Measurements from ENCODE around the gene CFAP43. TPM values are rescaled to one million over a fixed set of nuclear protein-coding genes. Genes with fewer than 3 reads are reported as not detected.

Gene CFAP43
- total RNA-seq, 4 donors from 2014 or later: 0.17 to 0.33 TPM; not detected in 2

DNA sequence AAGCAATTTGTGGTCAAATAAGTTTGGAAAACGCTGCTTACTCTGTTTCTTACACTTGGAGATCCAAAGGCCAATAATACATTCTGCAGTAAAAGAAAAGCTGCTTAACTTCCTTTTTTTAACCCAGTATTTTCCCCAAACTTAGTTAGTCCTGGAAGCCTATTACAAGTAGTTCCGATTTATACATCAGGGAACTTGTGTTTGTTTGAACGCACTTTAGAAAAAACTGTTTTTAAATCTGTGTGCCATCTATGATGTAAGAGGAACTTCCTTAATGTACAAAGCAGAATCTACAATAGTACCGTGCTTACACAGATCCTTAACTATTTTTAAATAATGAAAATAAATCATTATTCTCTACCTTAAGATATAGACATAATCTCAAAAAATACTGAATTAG is 87.2 kb downstream of the CFAP43 start:
- TF ChIP-seq EP300 (IDR thresholded peaks at IDR 0.05): no peak
- TF ChIP-seq POLR2A (IDR thresholded peaks at IDR 0.05; ENCODE audit: low read depth): no peak
- no peak for TF ChIP-seq POLR2AphosphoS5 (IDR thresholded peaks at IDR 0.05)
- TF ChIP-seq, protein P1, sequence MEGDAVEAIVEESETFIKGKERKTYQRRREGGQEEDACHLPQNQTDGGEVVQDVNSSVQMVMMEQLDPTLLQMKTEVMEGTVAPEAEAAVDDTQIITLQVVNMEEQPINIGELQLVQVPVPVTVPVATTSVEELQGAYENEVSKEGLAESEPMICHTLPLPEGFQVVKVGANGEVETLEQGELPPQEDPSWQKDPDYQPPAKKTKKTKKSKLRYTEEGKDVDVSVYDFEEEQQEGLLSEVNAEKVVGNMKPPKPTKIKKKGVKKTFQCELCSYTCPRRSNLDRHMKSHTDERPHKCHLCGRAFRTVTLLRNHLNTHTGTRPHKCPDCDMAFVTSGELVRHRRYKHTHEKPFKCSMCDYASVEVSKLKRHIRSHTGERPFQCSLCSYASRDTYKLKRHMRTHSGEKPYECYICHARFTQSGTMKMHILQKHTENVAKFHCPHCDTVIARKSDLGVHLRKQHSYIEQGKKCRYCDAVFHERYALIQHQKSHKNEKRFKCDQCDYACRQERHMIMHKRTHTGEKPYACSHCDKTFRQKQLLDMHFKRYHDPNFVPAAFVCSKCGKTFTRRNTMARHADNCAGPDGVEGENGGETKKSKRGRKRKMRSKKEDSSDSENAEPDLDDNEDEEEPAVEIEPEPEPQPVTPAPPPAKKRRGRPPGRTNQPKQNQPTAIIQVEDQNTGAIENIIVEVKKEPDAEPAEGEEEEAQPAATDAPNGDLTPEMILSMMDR (IDR thresholded peaks at IDR 0.05): no peak
- H3K4me1 ChIP-seq: no peaks in the 10 kb centered on the region
- H3K4me3 ChIP-seq: no peak overlapping the region
- H3K27ac ChIP-seq (replicated peaks in 1 of 4): no peak overlapping the region
- DNase-seq (ENCODE audit: extremely low spot score): no peak
- 57% methylated on average over 4 of the region's 4 CpGs for WGBS
- H3K9me3 ChIP-seq: no peaks in the 10 kb centered on the region
- intact Hi-C loops (cut with DNase I): no loop called here
- no peaks in the 10 kb centered on the region for H3K36me3 ChIP-seq
- no peaks in the 10 kb centered on the region for H3K27me3 ChIP-seq

DNA sequence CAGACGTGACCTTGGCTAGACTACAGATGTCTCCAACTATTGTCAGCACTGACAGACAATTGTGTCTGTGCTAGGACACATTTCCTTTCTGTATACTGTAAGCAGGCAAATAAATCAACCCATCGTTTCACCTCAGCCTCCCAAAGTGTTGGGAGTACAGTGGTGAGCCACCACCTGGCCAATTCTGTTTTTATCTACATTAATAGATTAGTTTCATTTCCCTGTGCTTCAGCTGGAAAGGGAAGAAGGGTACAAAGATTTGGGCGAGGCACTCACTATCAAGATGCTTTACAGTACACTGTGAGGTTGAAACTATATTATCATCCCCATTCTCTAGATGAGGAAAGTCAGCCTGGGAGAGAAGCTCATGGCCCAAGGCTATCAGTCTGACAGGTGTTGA is 88.3 kb downstream of the CFAP43 start:
- WGBS: 95% methylated on average over 3 of the region's 3 CpGs
- no peak overlapping the region for H3K27ac ChIP-seq (replicated peaks in 1 of 4)
- TF ChIP-seq POLR2A (IDR thresholded peaks at IDR 0.05; ENCODE audit: low read depth) (no peak), POLR2AphosphoS5 (IDR thresholded peaks at IDR 0.05) (no peak), EP300 (IDR thresholded peaks at IDR 0.05) (no peak)
- TF ChIP-seq, protein P1 (IDR thresholded peaks at IDR 0.05): no peak
- no peak for DNase-seq (ENCODE audit: extremely low spot score)
- no peaks in the 10 kb centered on the region for H3K27me3 ChIP-seq
- no peak overlapping the region for H3K4me3 ChIP-seq
- no peaks in the 10 kb centered on the region for H3K4me1 ChIP-seq
- H3K9me3 ChIP-seq: no peaks in the 10 kb centered on the region
- H3K36me3 ChIP-seq: no peaks in the 10 kb centered on the region
- intact Hi-C loops (cut with DNase I): no loop called here

DNA sequence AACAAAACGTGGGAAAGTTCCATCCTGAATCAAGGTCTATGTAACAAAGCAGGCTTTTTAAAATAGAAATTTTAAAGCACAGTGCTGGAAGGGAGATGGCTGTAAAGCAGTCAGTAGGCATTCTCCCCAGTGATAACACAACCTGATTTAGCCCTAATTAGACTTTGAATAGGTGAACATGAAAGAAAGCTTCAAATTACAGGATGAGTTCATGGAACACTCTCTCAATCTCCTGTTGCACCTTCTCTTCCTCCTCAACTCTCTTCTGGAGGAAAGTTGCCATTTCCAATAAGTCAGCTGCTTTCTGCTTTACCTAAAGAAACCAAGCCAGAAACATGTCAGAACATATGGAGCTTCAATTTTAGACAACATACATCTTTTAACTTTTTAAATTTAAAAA is 90.1 kb downstream of the CFAP43 start:
- intact Hi-C loops (cut with DNase I): no loop called here
- Histone ChIP-seq H3K4me3 (no peak overlapping the region), H3K27me3 (no peaks in the 10 kb centered on the region), H3K27ac (replicated peaks in 1 of 4) (no peak overlapping the region), H3K9me3 (no peaks in the 10 kb centered on the region), H3K4me1 (no peaks in the 10 kb centered on the region), H3K36me3 (no peaks in the 10 kb centered on the region)
- DNase-seq (ENCODE audit: extremely low spot score): no peak
- TF ChIP-seq EP300 (IDR thresholded peaks at IDR 0.05) (no peak), POLR2AphosphoS5 (IDR thresholded peaks at IDR 0.05) (no peak), POLR2A (IDR thresholded peaks at IDR 0.05; ENCODE audit: low read depth) (no peak)
- TF ChIP-seq, protein P1 (IDR thresholded peaks at IDR 0.05): no peak
- 44% methylated on average over 1 of the region's 1 CpG for WGBS

DNA sequence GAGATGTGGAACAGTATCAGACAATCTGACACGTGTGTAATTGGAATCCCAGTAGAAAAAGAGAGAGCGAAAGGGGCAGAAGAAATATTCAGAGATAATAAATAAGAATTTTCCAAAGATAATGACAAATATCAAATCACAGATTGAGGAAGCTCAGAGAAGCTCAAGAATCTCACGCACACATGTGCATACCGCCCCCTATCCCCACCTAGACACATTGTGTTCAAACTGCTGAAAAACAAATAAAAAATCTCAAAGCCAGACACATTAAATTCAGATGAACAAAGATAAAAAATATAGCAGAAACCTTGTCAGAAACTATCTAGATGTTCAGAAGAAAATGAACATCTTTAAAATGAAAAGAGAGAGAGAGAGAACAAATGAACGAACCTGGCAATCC is 92.9 kb downstream of the CFAP43 start:
- Histone ChIP-seq H3K36me3 (no peaks in the 10 kb centered on the region), H3K9me3 (no peaks in the 10 kb centered on the region), H3K4me1 (no peaks in the 10 kb centered on the region), H3K27ac (replicated peaks in 1 of 4) (no peak overlapping the region), H3K4me3 (no peak overlapping the region), H3K27me3 (no peaks in the 10 kb centered on the region)
- WGBS: 68% methylated on average over 5 of the region's 5 CpGs
- DNase-seq (ENCODE audit: extremely low spot score): no peak
- intact Hi-C loops (cut with DNase I): no loop called here
- TF ChIP-seq EP300 (IDR thresholded peaks at IDR 0.05) (no peak), POLR2AphosphoS5 (IDR thresholded peaks at IDR 0.05) (no peak), POLR2A (IDR thresholded peaks at IDR 0.05; ENCODE audit: low read depth) (no peak)
- TF ChIP-seq, protein P1 (IDR thresholded peaks at IDR 0.05): peak in 2 of 3 experiments; percentile 9 to 20

DNA sequence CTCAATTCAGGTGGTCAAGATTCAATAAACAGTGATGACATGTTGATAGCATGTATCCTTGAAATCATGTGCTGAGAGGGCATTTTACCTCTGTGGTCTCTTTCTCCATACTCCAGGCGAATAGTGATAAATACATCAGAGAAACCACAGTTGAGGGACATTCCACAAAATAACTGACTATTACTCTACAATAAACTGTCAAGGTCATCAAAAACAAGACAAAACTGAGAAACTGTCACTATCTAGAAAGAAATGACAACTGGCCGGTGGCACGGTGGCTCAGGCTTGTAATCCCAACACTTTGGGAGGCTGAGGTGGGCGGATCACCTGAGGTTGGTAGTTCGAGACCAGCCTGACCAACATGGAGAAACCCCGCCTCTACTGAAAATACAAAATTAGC is 94.0 kb downstream of the CFAP43 start:
- H3K9me3 ChIP-seq: no peaks in the 10 kb centered on the region
- H3K27ac ChIP-seq (replicated peaks in 1 of 4): no peak overlapping the region
- 93% methylated on average over 6 of the region's 6 CpGs for WGBS
- TF ChIP-seq EP300 (IDR thresholded peaks at IDR 0.05) (no peak), POLR2AphosphoS5 (IDR thresholded peaks at IDR 0.05) (no peak), POLR2A (IDR thresholded peaks at IDR 0.05; ENCODE audit: low read depth) (no peak)
- TF ChIP-seq, protein P1 (IDR thresholded peaks at IDR 0.05): no peak
- no peaks in the 10 kb centered on the region for H3K27me3 ChIP-seq
- no peaks in the 10 kb centered on the region for H3K4me1 ChIP-seq
- H3K4me3 ChIP-seq: no peak overlapping the region
- intact Hi-C loops (cut with DNase I): no loop called here
- H3K36me3 ChIP-seq: no peaks in the 10 kb centered on the region
- DNase-seq (ENCODE audit: extremely low spot score): no peak

All from esophagus muscularis mucosa (tissue), 4 donors.